ENCODE results near the gene SYTL3.

DNA sequence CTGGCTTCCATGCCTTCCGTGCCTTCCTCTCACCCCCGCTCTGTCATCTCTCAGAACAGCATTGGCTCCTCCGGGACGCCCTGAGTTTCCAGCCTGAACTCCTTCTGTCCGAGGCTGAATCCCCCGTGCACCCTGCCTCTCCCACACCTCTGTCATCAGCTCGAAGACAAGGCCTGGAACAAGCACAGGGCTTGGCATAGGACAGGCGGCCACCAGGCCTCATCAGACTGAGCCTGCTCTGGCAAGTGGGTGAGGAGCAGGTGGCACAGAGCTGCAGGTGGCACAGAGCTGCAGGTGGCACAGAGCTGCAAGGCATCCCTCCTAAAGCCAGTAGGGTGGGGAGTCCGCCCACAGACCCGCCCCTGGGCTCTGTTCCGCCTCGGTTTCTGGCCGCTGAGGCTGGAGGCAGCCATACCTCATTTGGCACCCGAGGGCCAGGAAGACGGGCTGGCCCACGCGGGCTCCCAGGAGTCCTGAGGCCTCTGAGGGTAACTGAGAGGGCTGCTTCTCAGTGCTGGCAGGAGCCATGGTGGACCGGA, 109.2 kb downstream of the SYTL3 start:
- TF ChIP-seq, protein P1, sequence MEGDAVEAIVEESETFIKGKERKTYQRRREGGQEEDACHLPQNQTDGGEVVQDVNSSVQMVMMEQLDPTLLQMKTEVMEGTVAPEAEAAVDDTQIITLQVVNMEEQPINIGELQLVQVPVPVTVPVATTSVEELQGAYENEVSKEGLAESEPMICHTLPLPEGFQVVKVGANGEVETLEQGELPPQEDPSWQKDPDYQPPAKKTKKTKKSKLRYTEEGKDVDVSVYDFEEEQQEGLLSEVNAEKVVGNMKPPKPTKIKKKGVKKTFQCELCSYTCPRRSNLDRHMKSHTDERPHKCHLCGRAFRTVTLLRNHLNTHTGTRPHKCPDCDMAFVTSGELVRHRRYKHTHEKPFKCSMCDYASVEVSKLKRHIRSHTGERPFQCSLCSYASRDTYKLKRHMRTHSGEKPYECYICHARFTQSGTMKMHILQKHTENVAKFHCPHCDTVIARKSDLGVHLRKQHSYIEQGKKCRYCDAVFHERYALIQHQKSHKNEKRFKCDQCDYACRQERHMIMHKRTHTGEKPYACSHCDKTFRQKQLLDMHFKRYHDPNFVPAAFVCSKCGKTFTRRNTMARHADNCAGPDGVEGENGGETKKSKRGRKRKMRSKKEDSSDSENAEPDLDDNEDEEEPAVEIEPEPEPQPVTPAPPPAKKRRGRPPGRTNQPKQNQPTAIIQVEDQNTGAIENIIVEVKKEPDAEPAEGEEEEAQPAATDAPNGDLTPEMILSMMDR (conservative IDR thresholded peaks at IDR 0.05; ENCODE audit: low read depth, low read length): no peak
- no peak for TF ChIP-seq EZH2 (IDR thresholded peaks at IDR 0.05; ENCODE audit: low read length, unreplicated experiment)

All from PC-3 (cell line).